Endothelial cell (in vitro differentiated cells): Measurements from ENCODE around the gene AKAP17A. TPM values are rescaled to one million over a fixed set of nuclear protein-coding genes. Genes with fewer than 3 reads are reported as not detected.

Source experiments
- DNase-seq: peaks from one replicate; pipeline ENCODE4 v3.0.0; 2021; ENCODE audit warnings: low spot score
- H3K27ac Mint-ChIP-seq: one replicate; pipeline ENCODE4 v1.8.0; 2021; ENCODE audit warnings: mixed read lengths, inconsistent platforms; ENCODE audit not compliant: unreplicated experiment
- H3K27me3 Mint-ChIP-seq: one replicate; pipeline ENCODE4 v1.8.0; 2021; ENCODE audit warnings: mild to moderate bottlenecking, moderate library complexity, mixed read lengths, inconsistent platforms; ENCODE audit not compliant: unreplicated experiment
- H3K36me3 Mint-ChIP-seq: one replicate; pipeline ENCODE4 v1.8.0; 2021; ENCODE audit warnings: mild to moderate bottlenecking, low read depth, mixed read lengths, inconsistent platforms; ENCODE audit not compliant: unreplicated experiment
- H3K4me1 Mint-ChIP-seq: one replicate; pipeline ENCODE4 v1.8.0; 2021; ENCODE audit warnings: mild to moderate bottlenecking, mixed read lengths, inconsistent platforms; ENCODE audit not compliant: unreplicated experiment
- H3K4me3 Mint-ChIP-seq: one replicate; pipeline ENCODE4 v1.8.0; 2021; ENCODE audit warnings: mild to moderate bottlenecking, mixed read lengths, inconsistent platforms; ENCODE audit not compliant: unreplicated experiment
- H3K9me3 Mint-ChIP-seq: one replicate; pipeline ENCODE4 v1.8.0; 2021; ENCODE audit warnings: mixed read lengths, inconsistent platforms; ENCODE audit not compliant: unreplicated experiment
- CTCF ChIP-seq: fragments of 200-600 bp; sonication (generic); IDR thresholded peaks from one replicate; pipeline ENCODE4 v1.5.0; 2021; ENCODE audit warnings: antibody characterized with exemption; ENCODE audit not compliant: unreplicated experiment
- total RNA-seq: library from RNA; stranded (reverse); fragmentation: NEBNext Ultra II Directional; extraction: Animal tissue kit (Norgen Biotek cat#: 25700); gene quantifications from one replicate; pipeline ENCODE4 v1.2.1, GENCODE V29; 2021; ENCODE audit not compliant: unreplicated experiment

Gene AKAP17A
- total RNA-seq, 1 donor from 2014 or later = 25.9 TPM

GRCh38 chrX:1577845-1578244 lies 13.6 kb upstream of the AKAP17A start:
- TF ChIP-seq CTCF = no peak
- Mint-ChIP-seq H3K27me3 (no peaks in the 10 kb centered on the region), H3K27ac (no peak overlapping the region), H3K4me3 (no peak overlapping the region), H3K36me3 (no peaks in the 10 kb centered on the region), H3K4me1 (no peaks in the 10 kb centered on the region), H3K9me3 (peaks cover 2% of the 10 kb centered on the region)
- DNase-seq = no peak

GRCh38 chrX:1578511-1579173 lies 12.8 kb upstream of the AKAP17A start:
- H3K27me3 Mint-ChIP-seq = no peaks in the 10 kb centered on the region
- no peak for TF ChIP-seq CTCF
- H3K4me3 Mint-ChIP-seq = no peak overlapping the region
- no peak for DNase-seq
- H3K4me1 Mint-ChIP-seq = no peaks in the 10 kb centered on the region
- H3K36me3 Mint-ChIP-seq = no peaks in the 10 kb centered on the region
- H3K9me3 Mint-ChIP-seq = peaks cover 8% of the 10 kb centered on the region
- no peak overlapping the region for H3K27ac Mint-ChIP-seq

- Mint-ChIP-seq H3K36me3 (no peaks in the 10 kb centered on the region), H3K27ac (no peak overlapping the region), H3K4me1 (no peaks in the 10 kb centered on the region), H3K9me3 (peaks cover 8% of the 10 kb centered on the region), H3K27me3 (no peaks in the 10 kb centered on the region), H3K4me3 (no peak overlapping the region)
- DNase-seq = no peak
- TF ChIP-seq CTCF = peak; percentile 68
These were observed 10.3 kb upstream of the AKAP17A start for GRCh38 chrX:1581132-1581531.

GRCh38 chrX:1582686-1583437 lies 8.5 kb upstream of the AKAP17A start:
- Mint-ChIP-seq H3K36me3 (no peaks in the 10 kb centered on the region), H3K27ac (no peak overlapping the region), H3K4me3 (no peak overlapping the region), H3K27me3 (peaks cover 3% of the 10 kb centered on the region), H3K4me1 (no peaks in the 10 kb centered on the region), H3K9me3 (peaks cover 8% of the 10 kb centered on the region)
- DNase-seq = no peak
- TF ChIP-seq CTCF = no peak
